ENCODE results near the gene SLC17A6. TPM values are rescaled to one million over a fixed set of nuclear protein-coding genes. Genes with fewer than 3 reads are reported as not detected.

The SLC17A6 gene
- polyA plus RNA-seq, 1 donor (not counting 4 experiments of a cell fraction or from before 2014, with no cell fraction given): not detected

DNA sequence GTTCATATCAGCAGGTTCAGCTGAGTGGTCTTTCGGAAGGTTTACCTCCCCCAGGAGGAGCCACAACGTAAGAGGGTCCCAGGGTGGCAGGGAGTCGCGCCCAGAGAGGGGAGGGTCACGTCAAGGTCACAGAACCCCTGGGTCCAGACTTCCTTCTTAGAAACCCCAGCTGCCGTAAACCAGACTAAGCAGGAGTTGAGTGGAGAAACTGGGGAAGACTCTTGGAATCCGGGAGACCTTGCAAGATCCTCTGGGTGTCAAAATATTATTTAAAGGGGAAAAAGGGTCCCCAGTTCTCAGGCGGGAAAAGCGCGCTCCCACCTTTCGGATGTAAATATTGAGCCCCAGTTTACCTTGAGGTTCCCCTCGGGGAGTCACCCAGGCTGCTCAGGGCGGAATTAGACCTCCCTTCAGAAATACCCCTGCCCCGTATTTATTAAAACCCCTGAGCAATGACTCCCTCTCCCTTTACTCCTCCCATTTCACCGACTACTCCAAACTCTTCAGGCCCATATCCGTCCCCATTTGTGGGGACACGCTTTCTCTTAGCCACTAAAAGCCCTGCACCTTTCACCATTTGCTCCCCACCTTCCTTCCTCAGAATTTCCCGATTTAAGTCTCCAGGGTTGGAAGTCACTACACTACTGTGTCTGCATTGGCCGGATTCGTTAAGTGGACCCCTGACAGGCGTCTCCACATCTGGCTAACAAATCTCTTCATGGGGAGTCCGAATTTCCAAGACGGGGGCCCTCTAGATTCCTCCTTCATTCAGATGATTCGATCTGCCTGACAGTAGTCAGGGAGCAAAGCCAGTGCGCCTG, 4.2 kb downstream of the SLC17A6 start:
- no peak overlapping the region for H3K4me2 ChIP-seq (ENCODE audit: control insufficient read depth, extremely low read depth, insufficient read depth, low read depth, low read length)
- TF ChIP-seq, protein P1, sequence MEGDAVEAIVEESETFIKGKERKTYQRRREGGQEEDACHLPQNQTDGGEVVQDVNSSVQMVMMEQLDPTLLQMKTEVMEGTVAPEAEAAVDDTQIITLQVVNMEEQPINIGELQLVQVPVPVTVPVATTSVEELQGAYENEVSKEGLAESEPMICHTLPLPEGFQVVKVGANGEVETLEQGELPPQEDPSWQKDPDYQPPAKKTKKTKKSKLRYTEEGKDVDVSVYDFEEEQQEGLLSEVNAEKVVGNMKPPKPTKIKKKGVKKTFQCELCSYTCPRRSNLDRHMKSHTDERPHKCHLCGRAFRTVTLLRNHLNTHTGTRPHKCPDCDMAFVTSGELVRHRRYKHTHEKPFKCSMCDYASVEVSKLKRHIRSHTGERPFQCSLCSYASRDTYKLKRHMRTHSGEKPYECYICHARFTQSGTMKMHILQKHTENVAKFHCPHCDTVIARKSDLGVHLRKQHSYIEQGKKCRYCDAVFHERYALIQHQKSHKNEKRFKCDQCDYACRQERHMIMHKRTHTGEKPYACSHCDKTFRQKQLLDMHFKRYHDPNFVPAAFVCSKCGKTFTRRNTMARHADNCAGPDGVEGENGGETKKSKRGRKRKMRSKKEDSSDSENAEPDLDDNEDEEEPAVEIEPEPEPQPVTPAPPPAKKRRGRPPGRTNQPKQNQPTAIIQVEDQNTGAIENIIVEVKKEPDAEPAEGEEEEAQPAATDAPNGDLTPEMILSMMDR (optimal IDR thresholded peaks at IDR 0.05 in 1 of 3, IDR thresholded peaks at IDR 0.05 in 1 of 3, conservative IDR thresholded peaks at IDR 0.05 in 1 of 3; ENCODE audit: extremely low read depth in 1 of 3, insufficient read depth in 2 of 3, low read length in 3 of 3): no peak
- TF ChIP-seq EZH2 (IDR thresholded peaks at IDR 0.05; ENCODE audit: low read length): no peak
- H4K20me1 ChIP-seq (ENCODE audit: control insufficient read depth, extremely low read depth, insufficient read depth, low read length): no peaks in the 10 kb centered on the region
- no peaks in the 10 kb centered on the region for H3K9me3 ChIP-seq (ENCODE audit: control insufficient read depth, low read depth, low read length)
- FAIRE-seq (no peak), DNase-seq (ENCODE audit: low read depth, low spot score) (no peak)
- H3K79me2 ChIP-seq (ENCODE audit: control insufficient read depth, insufficient read depth, low read length): no peaks in the 10 kb centered on the region
- peaks cover 62% of the 10 kb centered on the region for H3K27me3 ChIP-seq (ENCODE audit: control insufficient read depth, extremely low read depth, insufficient read depth, low read length)
- no peaks in the 10 kb centered on the region for H3K36me3 ChIP-seq (ENCODE audit: control insufficient read depth in 2 of 2, extremely low read depth in 1 of 2, insufficient read depth in 2 of 2, low read length in 2 of 2)
- H3K9me1 ChIP-seq (ENCODE audit: control insufficient read depth, extremely low read depth, insufficient read depth, low read length): no peaks in the 10 kb centered on the region
- dilution Hi-C loops (cut with MboI; ENCODE audit: extremely low pct_ligation_motif_present, low sequenced_read_pairs): no loop called here
- H2AFZ ChIP-seq (ENCODE audit: control insufficient read depth, low read length): no peak overlapping the region
- H3K4me1 ChIP-seq (ENCODE audit: control insufficient read depth, extremely low read depth, insufficient read depth, low read length): no peaks in the 10 kb centered on the region
- no peak overlapping the region for H3K4me3 ChIP-seq (ENCODE audit: control insufficient read depth in 2 of 3, extremely low read depth in 1 of 3, insufficient read depth in 2 of 3, low read depth in 1 of 3, low read length in 3 of 3)
- H3K27ac ChIP-seq (ENCODE audit: control insufficient read depth, insufficient read depth, low read length): no peak overlapping the region
- H3K9ac ChIP-seq (ENCODE audit: control insufficient read depth, extremely low read depth, insufficient read depth, low read length): no peak overlapping the region

DNA sequence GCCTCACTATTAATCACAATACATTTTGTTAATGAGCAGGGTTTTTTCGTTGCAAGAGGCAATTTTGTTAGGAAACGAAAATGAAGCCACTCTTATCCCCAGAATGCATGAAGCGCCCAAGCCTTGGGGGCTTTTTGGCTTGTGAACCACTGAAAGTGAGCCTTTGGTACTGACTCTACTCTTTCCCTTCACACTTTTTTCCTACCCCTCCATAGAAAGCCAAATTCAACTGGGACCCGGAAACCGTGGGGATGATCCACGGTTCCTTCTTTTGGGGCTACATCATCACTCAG, 4.8 kb downstream of the SLC17A6 start:
- no peak for FAIRE-seq
- dilution Hi-C loops (cut with MboI; ENCODE audit: extremely low pct_ligation_motif_present, low sequenced_read_pairs): no loop called here
- Histone ChIP-seq H3K4me2 (ENCODE audit: control insufficient read depth, extremely low read depth, insufficient read depth, low read depth, low read length) (no peak overlapping the region), H3K9me1 (ENCODE audit: control insufficient read depth, extremely low read depth, insufficient read depth, low read length) (no peaks in the 10 kb centered on the region), H3K9me3 (ENCODE audit: control insufficient read depth, low read depth, low read length) (no peaks in the 10 kb centered on the region), H3K79me2 (ENCODE audit: control insufficient read depth, insufficient read depth, low read length) (no peaks in the 10 kb centered on the region), H3K4me1 (ENCODE audit: control insufficient read depth, extremely low read depth, insufficient read depth, low read length) (no peaks in the 10 kb centered on the region), H3K27ac (ENCODE audit: control insufficient read depth, insufficient read depth, low read length) (no peak overlapping the region), H4K20me1 (ENCODE audit: control insufficient read depth, extremely low read depth, insufficient read depth, low read length) (no peaks in the 10 kb centered on the region), H2AFZ (ENCODE audit: control insufficient read depth, low read length) (no peak overlapping the region), H3K36me3 (ENCODE audit: control insufficient read depth in 2 of 2, extremely low read depth in 1 of 2, insufficient read depth in 2 of 2, low read length in 2 of 2) (no peaks in the 10 kb centered on the region), H3K9ac (ENCODE audit: control insufficient read depth, extremely low read depth, insufficient read depth, low read length) (no peak overlapping the region), H3K27me3 (ENCODE audit: control insufficient read depth, extremely low read depth, insufficient read depth, low read length) (peaks cover 58% of the 10 kb centered on the region), H3K4me3 (ENCODE audit: control insufficient read depth in 2 of 3, extremely low read depth in 1 of 3, insufficient read depth in 2 of 3, low read depth in 1 of 3, low read length in 3 of 3) (no peak overlapping the region)
- no peak for DNase-seq (ENCODE audit: low read depth, low spot score)
- TF ChIP-seq EZH2 (IDR thresholded peaks at IDR 0.05; ENCODE audit: low read length): no peak
- TF ChIP-seq, protein P1 (optimal IDR thresholded peaks at IDR 0.05 in 1 of 3, IDR thresholded peaks at IDR 0.05 in 1 of 3, conservative IDR thresholded peaks at IDR 0.05 in 1 of 3; ENCODE audit: extremely low read depth in 1 of 3, insufficient read depth in 2 of 3, low read length in 3 of 3): no peak

Data from keratinocyte (primary cell).